ENCODE data around the gene STRN4.

- peak; percentile 67 to 94 (median 92) for TF ChIP-seq CTCF (IDR thresholded peaks at IDR 0.05 in 2 of 3, conservative IDR thresholded peaks at IDR 0.05 in 1 of 3; ENCODE audit: borderline replicate concordance in 1 of 3, insufficient read depth in 1 of 3, low read depth in 2 of 3, low read length in 2 of 3)
- no peak for TF ChIP-seq SP1 (IDR thresholded peaks at IDR 0.05; ENCODE audit: low read depth)
- TF ChIP-seq POLR2A (IDR thresholded peaks at IDR 0.05; ENCODE audit: borderline replicate concordance, extremely low read depth, insufficient read depth, insufficient read length) = no peak
- TF ChIP-seq POLR2AphosphoS5 (IDR thresholded peaks at IDR 0.05; ENCODE audit: low read depth, low read length) = no peak
- TF ChIP-seq JUND (IDR thresholded peaks at IDR 0.05) = no peak
- TF ChIP-seq CEBPB (IDR thresholded peaks at IDR 0.05; ENCODE audit: low read depth) = no peak
- TF ChIP-seq ZNF274 (IDR thresholded peaks at IDR 0.05; ENCODE audit: low read depth, low read length) = no peak
- TF ChIP-seq YY1 (IDR thresholded peaks at IDR 0.05; ENCODE audit: extremely low read depth, insufficient replicate concordance, low read depth, low read length) = no peak
- no peak for TF ChIP-seq ATF3 (IDR thresholded peaks at IDR 0.05)
- TF ChIP-seq EZH2 (IDR thresholded peaks at IDR 0.05) = no peak
- no peak for TF ChIP-seq MAX (IDR thresholded peaks at IDR 0.05)
- TF ChIP-seq EZH2phosphoT487 (IDR thresholded peaks at IDR 0.05; ENCODE audit: borderline replicate concordance) = no peak
- TF ChIP-seq REST (IDR thresholded peaks at IDR 0.05; ENCODE audit: low read depth) = no peak
- no peak for TF ChIP-seq ZFX (IDR thresholded peaks at IDR 0.05)
Observed at GRCh38 chr19:46728693-46729339, 17.4 kb downstream of the STRN4 start.
